MCF 10A (cell line): ENCODE results near the gene KCNT1. TPM values are rescaled to one million over a fixed set of nuclear protein-coding genes. Genes with fewer than 3 reads are reported as not detected.

Source experiments
- BruUV-seq: library from RNA; stranded (reverse); fragments of 400-500 nt; replicated peaks from 2 replicates; lab custom pipeline; 2021; lab: Mats Ljungman, UMichigan
- CTCF ChIA-PET: fragments of 300-600 bp; sonication (Branson Sonifier 250); formaldehyde crosslinking; extraction: SDS; loops from one replicate; lab custom pipeline; 2021; ENCODE audit warnings: antibody characterized with exemption, inconsistent platforms; lab: Yijun Ruan, JAX
- POLR2A ChIA-PET: fragments of 300-600, 350-650 bp; sonication (Branson Sonifier 250); formaldehyde crosslinking; extraction: SDS; loops from one replicate; lab custom pipeline; 2020; ENCODE audit warnings: antibody characterized with exemption, inconsistent platforms; lab: Yijun Ruan, JAX
- DNase-seq: peaks from one replicate; pipeline ENCODE4 v3.0.0-alpha.2; 2018; ENCODE audit not compliant: unreplicated experiment
- H3K27ac Mint-ChIP-seq: one replicate; pipeline ENCODE4 v1.8.0; 2022; ENCODE audit warnings: mild to moderate bottlenecking, low read depth, mixed read lengths; ENCODE audit not compliant: unreplicated experiment
- H3K27me3 Mint-ChIP-seq: one replicate; pipeline ENCODE4 v1.8.0; 2022; ENCODE audit warnings: mixed read lengths; ENCODE audit not compliant: insufficient read depth, unreplicated experiment
- H3K36me3 Mint-ChIP-seq: one replicate; pipeline ENCODE4 v1.8.0; 2022; ENCODE audit warnings: mild to moderate bottlenecking, moderate library complexity, mixed read lengths; ENCODE audit not compliant: insufficient read depth, unreplicated experiment
- H3K4me1 Mint-ChIP-seq: one replicate; pipeline ENCODE4 v1.8.0; 2022; ENCODE audit warnings: mixed read lengths; ENCODE audit not compliant: insufficient read depth, unreplicated experiment
- H3K4me3 Mint-ChIP-seq: one replicate; pipeline ENCODE4 v1.8.0; 2022; ENCODE audit warnings: mild to moderate bottlenecking, moderate library complexity, mixed read lengths; ENCODE audit not compliant: unreplicated experiment
- H3K9me3 Mint-ChIP-seq: one replicate; pipeline ENCODE4 v1.8.0; 2022; ENCODE audit warnings: mixed read lengths; ENCODE audit not compliant: unreplicated experiment
- CTCF ChIP-seq: fragments of 200-600 bp; IDR thresholded peaks from one replicate; pipeline ENCODE4 v1.8.0; 2022; ENCODE audit warnings: antibody characterized with exemption, mild to moderate bottlenecking; ENCODE audit not compliant: unreplicated experiment
- intact Hi-C: fragments of 100-400 bp; cut with micrococcal nuclease; formaldehyde crosslinking; loops from 2 replicates; pipeline ENCODE4 v1.14.1; 2022
- total RNA-seq: library from RNA; stranded (reverse); gene quantifications from 2 replicates; pipeline ENCODE4 v1.2.3, GENCODE V29; 2022

Gene KCNT1
- total RNA-seq, 1 experiment from 2014 or later = not detected

- no peaks in the 10 kb centered on the region for H3K9me3 Mint-ChIP-seq
These were observed 60.9 kb downstream of the KCNT1 start for GRCh38 chr9:135762921-135763320.

GRCh38 chr9:135763716-135764446 lies 61.9 kb downstream of the KCNT1 start:
- TF ChIP-seq CTCF = no peak
- H3K4me1 Mint-ChIP-seq = no peaks in the 10 kb centered on the region
- ChIA-PET POLR2A (no interaction called here), CTCF (no interaction called here)
- no peak overlapping the region for H3K4me3 Mint-ChIP-seq
- H3K27me3 Mint-ChIP-seq = peaks cover 18% of the 10 kb centered on the region
- intact Hi-C loops = no loop called here
- no peaks in the 10 kb centered on the region for H3K9me3 Mint-ChIP-seq
- no TSS peak for BruUV-seq
- no peak for DNase-seq
- no peak overlapping the region for H3K27ac Mint-ChIP-seq
- no peaks in the 10 kb centered on the region for H3K36me3 Mint-ChIP-seq

More at GRCh38 chr9:135762921-135763320, 60.9 kb downstream of the KCNT1 start:
- no peak for TF ChIP-seq CTCF
- Mint-ChIP-seq H3K36me3 (no peaks in the 10 kb centered on the region), H3K27ac (no peak overlapping the region), H3K27me3 (peaks cover 18% of the 10 kb centered on the region), H3K4me1 (no peaks in the 10 kb centered on the region), H3K4me3 (no peak overlapping the region)
- ChIA-PET POLR2A (interaction anchor here (0.7 kb wide), 1 partner anchor 19 kb away, joined by 3 read pairs; no protein-coding TSS in a partner anchor), CTCF (interaction anchor here (0.5 kb wide), 1 partner anchor 1966 kb away, joined by 6 read pairs; no protein-coding TSS in a partner anchor)
- BruUV-seq = no TSS peak
- no peak for DNase-seq
- intact Hi-C loops = no loop called here

GRCh38 chr9:135764731-135765130 lies 62.7 kb downstream of the KCNT1 start:
- ChIA-PET CTCF (no interaction called here), POLR2A (no interaction called here)
- Mint-ChIP-seq H3K4me1 (no peaks in the 10 kb centered on the region), H3K36me3 (no peaks in the 10 kb centered on the region), H3K27ac (no peak overlapping the region), H3K4me3 (no peak overlapping the region), H3K27me3 (peaks cover 18% of the 10 kb centered on the region), H3K9me3 (no peaks in the 10 kb centered on the region)
- intact Hi-C loops = no loop called here
- DNase-seq = no peak
- no peak for TF ChIP-seq CTCF
- BruUV-seq = no TSS peak

GRCh38 chr9:135765416-135765815 lies 63.4 kb downstream of the KCNT1 start:
- Mint-ChIP-seq H3K9me3 (no peaks in the 10 kb centered on the region), H3K36me3 (no peaks in the 10 kb centered on the region), H3K27ac (no peak overlapping the region), H3K4me1 (no peaks in the 10 kb centered on the region), H3K4me3 (no peak overlapping the region), H3K27me3 (peaks cover 16% of the 10 kb centered on the region)
- no TSS peak for BruUV-seq
- no peak for TF ChIP-seq CTCF
- ChIA-PET CTCF (no interaction called here), POLR2A (no interaction called here)
- intact Hi-C loops = no loop called here
- no peak for DNase-seq
